ENCODE results near the gene ARHGEF26.

DNA sequence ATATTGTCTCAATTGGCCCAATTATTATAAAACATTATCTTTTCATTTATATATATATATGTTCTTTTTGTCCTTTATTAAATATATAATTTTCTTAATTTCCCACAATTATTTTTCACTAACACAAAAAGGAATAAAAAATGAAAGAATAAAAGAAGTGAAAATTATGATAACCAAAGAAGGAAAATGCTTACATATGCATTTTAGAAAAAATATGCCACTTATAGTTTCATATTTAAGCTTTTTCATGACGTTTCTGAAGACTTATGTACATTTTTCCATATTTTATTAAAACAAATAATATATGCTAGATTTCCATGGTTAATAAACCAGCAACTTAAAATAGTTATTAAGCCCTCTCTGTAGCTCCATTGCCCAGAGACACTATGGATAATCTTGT lies 34.9 kb upstream of the ARHGEF26 start:
- TF ChIP-seq POLR2A (IDR thresholded peaks at IDR 0.05; ENCODE audit: low read length), result no peak
- TF ChIP-seq GATA1 (IDR thresholded peaks at IDR 0.05; ENCODE audit: low read depth, low read length), result no peak
